GM18507 (cell line): Measurements from ENCODE around the gene MPZL3.
A peak's percentile ranks its signal among the peaks of the same experiment; 100 is the strongest.
"Not testable (repeated sequence)": the region's sequence is repeated elsewhere in the genome, so short reads cannot be mapped to it uniquely, and the experiment has no call there.

Experiments
- DNase-seq: peaks from one replicate; pipeline ENCODE4 v3.0.0; 2011; ENCODE audit warnings: low read depth; ENCODE audit not compliant: insufficient read length; ENCODE audit errors: extremely low spot score
- FAIRE-seq: peaks from 2 replicates; lab custom pipeline; 2011; peaks lifted over from hg19 to GRCh38; lab: Jason Lieb, UNC

Gene MPZL3

DNA sequence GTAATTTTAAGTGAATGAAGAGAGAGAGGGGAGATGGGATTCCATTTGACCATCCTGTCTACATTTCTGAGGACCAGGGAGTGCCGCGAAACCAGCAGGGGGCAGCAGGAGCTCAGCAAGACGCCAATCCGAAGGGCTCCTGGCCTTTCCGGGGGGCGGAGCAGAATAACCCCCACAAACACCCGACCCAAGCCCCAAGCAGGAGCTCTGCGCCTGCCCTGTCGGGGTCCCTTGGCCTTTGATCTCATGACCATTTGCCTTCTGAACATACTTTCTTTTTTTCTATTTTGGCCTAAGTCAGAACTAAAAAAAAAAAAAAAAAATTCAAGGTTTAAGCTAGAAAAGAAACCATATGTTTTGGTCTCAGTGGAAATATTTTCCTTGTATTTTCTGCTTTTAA is 53.8 kb downstream of the MPZL3 start:
- FAIRE-seq (peak; percentile 83), DNase-seq (peak; percentile 63)

GRCh38 chr11:118194835-118195627 is 57.1 kb downstream of the MPZL3 start:
- DNase-seq, result no peak
- FAIRE-seq, result no peak

- DNase-seq (no peak), FAIRE-seq (no peak)
Measured at GRCh38 chr11:118193910-118194566, 58.1 kb downstream of the MPZL3 start.

GRCh38 chr11:118192817-118193216 is 59.3 kb downstream of the MPZL3 start:
- not testable (repeated sequence) for FAIRE-seq, DNase-seq

DNA sequence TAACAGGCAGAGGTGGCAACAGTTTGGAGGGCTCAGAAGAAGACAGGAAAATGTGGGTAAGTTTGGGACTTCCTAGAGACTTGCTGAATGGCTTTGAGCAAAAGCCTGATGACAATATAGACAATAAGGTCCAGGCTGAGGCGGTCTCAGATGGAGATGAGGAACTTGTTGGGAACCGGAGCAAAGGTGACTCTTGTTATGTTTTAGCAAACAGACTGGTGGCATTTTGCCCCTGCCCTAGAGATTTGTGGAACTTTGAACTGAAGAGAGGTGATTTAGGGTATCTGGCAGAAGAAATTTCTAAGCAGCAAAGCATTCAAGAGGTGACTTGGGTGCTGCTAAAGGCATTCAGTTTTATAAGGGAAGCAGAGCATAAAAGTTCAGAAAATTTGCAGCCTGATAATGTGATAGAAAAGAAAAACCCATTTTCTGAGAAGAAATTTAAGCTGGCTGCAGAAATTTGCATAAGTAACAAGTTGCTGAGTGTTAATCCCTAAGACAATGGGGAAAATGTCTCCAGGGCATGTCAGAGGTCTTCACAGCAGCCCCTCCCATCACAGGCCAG is 61.1 kb downstream of the MPZL3 start:
- not testable (repeated sequence) for DNase-seq, FAIRE-seq

GRCh38 chr11:118186346-118187107 is 65.6 kb downstream of the MPZL3 start:
- FAIRE-seq (no peak), DNase-seq (no peak)

DNA sequence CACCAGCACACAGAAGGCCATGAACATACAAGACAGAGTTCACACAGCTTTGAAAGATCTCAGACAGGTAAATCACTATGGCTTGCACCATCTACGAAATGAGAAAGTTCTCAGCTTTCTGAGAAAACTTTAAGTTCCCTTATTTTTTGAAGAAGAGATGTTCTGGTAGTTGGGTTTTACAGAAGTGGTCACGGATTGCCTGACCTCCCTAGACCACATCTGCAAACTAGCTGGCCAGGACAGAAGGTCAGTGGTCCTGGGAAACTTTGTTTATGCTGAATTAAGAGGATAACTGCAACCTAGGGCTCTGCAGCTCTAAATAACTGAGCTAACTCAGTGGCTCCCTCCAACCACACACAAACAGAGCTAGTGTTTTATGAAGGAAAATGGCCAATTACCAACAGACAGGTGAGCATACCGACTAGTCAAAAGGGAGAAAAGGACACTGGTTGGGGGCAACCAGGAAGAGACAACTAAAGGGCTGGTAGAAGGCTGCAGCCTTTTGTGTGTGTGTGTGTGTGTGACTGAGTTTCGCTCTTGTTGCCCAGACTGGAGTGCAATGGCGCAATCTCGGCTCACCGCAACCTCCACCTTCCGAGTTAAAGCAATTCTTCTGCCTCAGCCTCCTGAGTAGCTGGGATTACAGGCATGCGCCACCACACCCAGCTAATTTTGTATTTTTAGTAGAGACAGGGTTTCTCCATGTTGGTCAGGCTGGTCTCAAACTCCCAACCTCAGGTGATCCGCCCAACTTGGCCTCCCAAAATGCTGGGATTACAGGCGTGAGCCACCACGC is 67.2 kb downstream of the MPZL3 start:
- no peak for DNase-seq
- no peak for FAIRE-seq

- not testable (repeated sequence) for DNase-seq, FAIRE-seq
Measured at GRCh38 chr11:118183691-118184090, 68.5 kb downstream of the MPZL3 start.

GRCh38 chr11:118180300-118180703 is 71.9 kb downstream of the MPZL3 start:
- DNase-seq (no peak), FAIRE-seq (no peak)

GRCh38 chr11:118176778-118177134 is 75.4 kb downstream of the MPZL3 start:
- DNase-seq, result no peak
- no peak for FAIRE-seq
